IMR-90 (cell line): ENCODE results near the gene OSBPL8. TPM values are rescaled to one million over a fixed set of nuclear protein-coding genes. Genes with fewer than 3 reads are reported as not detected.

Experiments used
- ATAC-seq: fragments of 200-7000 bp; cut with Tn5 transposase; 2 replicates; pipeline ENCODE4 v1.9.1; 2020; ENCODE audit warnings: low read depth, mild to moderate bottlenecking, moderate library complexity
- Bru-seq: library from RNA; stranded (reverse); fragments of 400-500 nt; gene quantifications from one replicate; lab custom pipeline; 2021; lab: Mats Ljungman, UMichigan
- BruChase-seq, 2 experiments: library from RNA; stranded (reverse); fragments of 400-500 nt; gene quantifications; one replicate each; lab custom pipeline; 2021; lab: Mats Ljungman, UMichigan
- BruUV-seq: library from RNA; stranded (reverse); fragments of 400-500 nt; replicated peaks from 2 replicates; lab custom pipeline; 2021; lab: Mats Ljungman, UMichigan
- CTCF ChIA-PET: fragments of 300-600 bp; formaldehyde crosslinking; extraction: SDS; loops from one replicate; lab custom pipeline; 2021; ENCODE audit warnings: antibody characterized with exemption; lab: Yijun Ruan, JAX
- POLR2A ChIA-PET: fragments of 300-600 bp; sonication (Branson Sonifier 250); formaldehyde crosslinking; loops from one replicate; lab custom pipeline; 2022; ENCODE audit warnings: antibody characterized with exemption; ENCODE audit not compliant: unreplicated experiment; lab: Charles Lee
- DNase-seq: peaks from one replicate; pipeline ENCODE4 v3.0.0; 2013
- H2AFZ ChIP-seq: replicated peaks from 2 replicates; pipeline ENCODE3; 2013; ENCODE audit warnings: low read length, mild to moderate bottlenecking; ENCODE audit not compliant: poor library complexity
- H2AK5ac ChIP-seq: 2 replicates; pipeline ENCODE4 v1.6.1; 2013; ENCODE audit warnings: low read depth, low read length, inconsistent platforms
- H2AK9ac ChIP-seq: replicated peaks from 2 replicates; pipeline ENCODE3; 2013; ENCODE audit warnings: mild to moderate bottlenecking, low read depth, low read length, moderate library complexity; ENCODE audit not compliant: poor library complexity
- H2BK120ac ChIP-seq: 2 replicates; pipeline ENCODE4 v1.6.1; 2013; ENCODE audit warnings: low read depth, low read length, inconsistent platforms
- H2BK15ac ChIP-seq: 3 replicates; pipeline ENCODE4 v1.6.1; 2013; ENCODE audit warnings: low read depth, low read length, inconsistent platforms
- H2BK20ac ChIP-seq: 2 replicates; pipeline ENCODE4 v1.6.1; 2013; ENCODE audit warnings: low read depth, mild to moderate bottlenecking, inconsistent platforms, low read length, moderate library complexity
- H2BK5ac ChIP-seq: 2 replicates; pipeline ENCODE4 v1.6.1; 2013; ENCODE audit warnings: mild to moderate bottlenecking, low read depth, low read length, inconsistent platforms; ENCODE audit not compliant: poor library complexity, severe bottlenecking
- H3K14ac ChIP-seq: replicated peaks from 2 replicates; pipeline ENCODE4 v1.6.1; 2013; ENCODE audit warnings: low read depth, low read length, inconsistent platforms
- H3K18ac ChIP-seq: 2 replicates; pipeline ENCODE4 v1.6.1; 2013; ENCODE audit warnings: low read depth, low read length, control low read depth
- H3K23ac ChIP-seq: 2 replicates; pipeline ENCODE4 v1.6.1; 2013; ENCODE audit warnings: low read depth, low read length, inconsistent platforms
- H3K27ac ChIP-seq: 2 replicates; pipeline ENCODE4 v1.5.1; 2013; ENCODE audit warnings: mild to moderate bottlenecking, control low read depth, low read length; ENCODE audit not compliant: insufficient read depth
- H3K27me3 ChIP-seq: 2 replicates; pipeline ENCODE4 v1.6.1; 2013; ENCODE audit warnings: low read length; ENCODE audit not compliant: control insufficient read depth, insufficient read depth
- H3K36me3 ChIP-seq: 2 replicates; pipeline ENCODE4 v1.6.1; 2013; ENCODE audit warnings: low read length, mixed read lengths; ENCODE audit not compliant: control insufficient read depth, insufficient read depth
- H3K4ac ChIP-seq: 2 replicates; pipeline ENCODE4 v1.6.1; 2013; ENCODE audit warnings: low read depth, low read length, inconsistent platforms
- H3K4me1 ChIP-seq: 2 replicates; pipeline ENCODE4 v1.6.1; 2013; ENCODE audit warnings: low read length, mixed read lengths; ENCODE audit not compliant: control insufficient read depth, insufficient read depth
- H3K4me2 ChIP-seq: 2 replicates; pipeline ENCODE4 v1.6.1; 2013; ENCODE audit warnings: low read depth, mild to moderate bottlenecking, control low read depth, low read length, moderate library complexity
- H3K4me3 ChIP-seq: 2 replicates; pipeline ENCODE4 v1.5.1; 2013; ENCODE audit warnings: low read depth, mild to moderate bottlenecking, control low read depth, low read length, moderate library complexity; ENCODE audit not compliant: insufficient read depth
- H3K56ac ChIP-seq: 2 replicates; pipeline ENCODE4 v1.6.1; 2013; ENCODE audit warnings: low read length, inconsistent platforms; ENCODE audit not compliant: insufficient read depth; ENCODE audit errors: extremely low read depth
- H3K79me1 ChIP-seq, 2 experiments: 2 replicates each; pipeline ENCODE4 v1.6.1; 2013; ENCODE audit warnings: low read length in 2 of 2, inconsistent platforms in 1 of 2, low read depth in 1 of 2
- H3K9ac ChIP-seq: 2 replicates; pipeline ENCODE4 v1.6.1; 2013; ENCODE audit warnings: low read depth, low read length, control low read depth
- H3K9me1 ChIP-seq: 2 replicates; pipeline ENCODE4 v1.6.1; 2013; ENCODE audit warnings: low read length, inconsistent platforms; ENCODE audit not compliant: insufficient read depth
- H3K9me3 ChIP-seq: 2 replicates; pipeline ENCODE4 v1.6.1; 2013; ENCODE audit warnings: low read length; ENCODE audit not compliant: control insufficient read depth, insufficient read depth
- H4K20me1 ChIP-seq: 2 replicates; pipeline ENCODE4 v1.6.1; 2013; ENCODE audit warnings: low read length, inconsistent platforms; ENCODE audit not compliant: insufficient read depth
- H4K5ac ChIP-seq: 2 replicates; pipeline ENCODE4 v1.6.1; 2013; ENCODE audit warnings: mild to moderate bottlenecking, low read depth, low read length, control low read depth
- H4K8ac ChIP-seq, 2 experiments: 2 replicates each; pipeline ENCODE4 v1.6.1; 2013; ENCODE audit warnings: low read depth in 2 of 2, low read length in 2 of 2, control low read depth in 1 of 2, inconsistent platforms in 1 of 2
- H4K91ac ChIP-seq: 2 replicates; pipeline ENCODE4 v1.6.1; 2013; ENCODE audit warnings: low read depth, low read length, inconsistent platforms; ENCODE audit not compliant: insufficient read depth
- CEBPB ChIP-seq: IDR thresholded peaks from 2 replicates; pipeline ENCODE4 v1.6.1; 2012; ENCODE audit warnings: low read depth, low read length, improper control_type of control experiment
- CHD1 ChIP-seq: IDR thresholded peaks from 2 replicates; pipeline ENCODE4 v1.6.1; 2012; ENCODE audit warnings: low read depth, low read length, improper control_type of control experiment
- MAZ ChIP-seq: IDR thresholded peaks from 2 replicates; pipeline ENCODE4 v1.6.1; 2012; ENCODE audit warnings: low read depth, mild to moderate bottlenecking, low read length, improper control_type of control experiment, moderate library complexity, borderline replicate concordance
- POLR2A ChIP-seq: IDR thresholded peaks from 2 replicates; pipeline ENCODE4 v1.6.1; 2012; ENCODE audit warnings: mild to moderate bottlenecking, low read depth, low read length
- RAD21 ChIP-seq: IDR thresholded peaks from 2 replicates; pipeline ENCODE4 v1.6.1; 2012; ENCODE audit warnings: low read length, improper control_type of control experiment
- RCOR1 ChIP-seq: IDR thresholded peaks from 2 replicates; pipeline ENCODE4 v1.6.1; 2012; ENCODE audit warnings: mild to moderate bottlenecking, low read length, improper control_type of control experiment; ENCODE audit not compliant: insufficient replicate concordance
- RFX5 ChIP-seq: IDR thresholded peaks from 2 replicates; pipeline ENCODE4 v1.8.0; 2012; ENCODE audit warnings: low read depth, mild to moderate bottlenecking, low read length, moderate library complexity
- SMC3 ChIP-seq: fragments of 150-350 bp; IDR thresholded peaks from 2 replicates; pipeline ENCODE4 v1.6.1; 2016; ENCODE audit warnings: low read depth, mild to moderate bottlenecking, antibody characterized with exemption, low read length, moderate library complexity
- WGBS, 2 experiments: methylation state at CpG; one replicate each; pipeline versions ENCODE4 v1.1.5 to v1.1.7; 2013; ENCODE audit warnings: missing lambda C conversion rate in 2 of 2; ENCODE audit not compliant: insufficient read length in 1 of 2; ENCODE audit errors: extremely low coverage in 2 of 2; 5-methylcytosine and 5-hydroxymethylcytosine counted together
- dilution Hi-C: fragments of 300-500 bp; cut with HindIII; formaldehyde crosslinking; loops from one replicate; pipeline ENCODE4 v1.14.3; 2018; ENCODE audit warnings: low sequenced_read_pairs; ENCODE audit not compliant: unreplicated experiment
- in situ Hi-C: fragments of 300-500 bp; cut with MboI; formaldehyde crosslinking; loops from 3 replicates; pipeline ENCODE4 v1.14.3; 2019; ENCODE audit warnings: low sequenced_read_pairs, inconsistent platforms, mixed read lengths
- intact Hi-C: fragments of 100-400 bp; cut with micrococcal nuclease; formaldehyde crosslinking; loops from 2 replicates; pipeline ENCODE4 v1.10.0; 2022
- long read RNA-seq: library from polyadenylated mRNA; unstranded; transcript quantifications from one replicate; pipeline ENCODE4 v2.0.0, GENCODE V29; 2021; ENCODE audit not compliant: unreplicated experiment
- polyA plus RNA-seq, 3 experiments: library from polyadenylated mRNA; depleted of rRNA; stranded (reverse); fragments of >200 nt; gene quantifications; 2 replicates each; pipeline ENCODE4 v1.2.3, GENCODE V29; 2012; ENCODE audit warnings: low replicate concordance in 1 of 3
- total RNA-seq: library from RNA; depleted of rRNA; stranded (reverse); fragments of >200 nt; gene quantifications from 2 replicates; pipeline ENCODE4 v1.2.3, GENCODE V29; 2012; rRNA removed
- TF ChIP-seq, protein P1 (sequence below): fragments of 150-350 bp; IDR thresholded peaks from 2 replicates; pipeline ENCODE4 v1.6.1; 2016; ENCODE audit warnings: low read depth, mild to moderate bottlenecking, low read length, moderate library complexity, borderline replicate concordance
- TF ChIP-seq, protein P2 (sequence below): fragments of 150-350 bp; IDR thresholded peaks from 2 replicates; pipeline ENCODE4 v1.6.1; 2017; ENCODE audit warnings: mild to moderate bottlenecking, antibody characterized with exemption, low read length, low read depth

OSBPL8 gene, protein sequence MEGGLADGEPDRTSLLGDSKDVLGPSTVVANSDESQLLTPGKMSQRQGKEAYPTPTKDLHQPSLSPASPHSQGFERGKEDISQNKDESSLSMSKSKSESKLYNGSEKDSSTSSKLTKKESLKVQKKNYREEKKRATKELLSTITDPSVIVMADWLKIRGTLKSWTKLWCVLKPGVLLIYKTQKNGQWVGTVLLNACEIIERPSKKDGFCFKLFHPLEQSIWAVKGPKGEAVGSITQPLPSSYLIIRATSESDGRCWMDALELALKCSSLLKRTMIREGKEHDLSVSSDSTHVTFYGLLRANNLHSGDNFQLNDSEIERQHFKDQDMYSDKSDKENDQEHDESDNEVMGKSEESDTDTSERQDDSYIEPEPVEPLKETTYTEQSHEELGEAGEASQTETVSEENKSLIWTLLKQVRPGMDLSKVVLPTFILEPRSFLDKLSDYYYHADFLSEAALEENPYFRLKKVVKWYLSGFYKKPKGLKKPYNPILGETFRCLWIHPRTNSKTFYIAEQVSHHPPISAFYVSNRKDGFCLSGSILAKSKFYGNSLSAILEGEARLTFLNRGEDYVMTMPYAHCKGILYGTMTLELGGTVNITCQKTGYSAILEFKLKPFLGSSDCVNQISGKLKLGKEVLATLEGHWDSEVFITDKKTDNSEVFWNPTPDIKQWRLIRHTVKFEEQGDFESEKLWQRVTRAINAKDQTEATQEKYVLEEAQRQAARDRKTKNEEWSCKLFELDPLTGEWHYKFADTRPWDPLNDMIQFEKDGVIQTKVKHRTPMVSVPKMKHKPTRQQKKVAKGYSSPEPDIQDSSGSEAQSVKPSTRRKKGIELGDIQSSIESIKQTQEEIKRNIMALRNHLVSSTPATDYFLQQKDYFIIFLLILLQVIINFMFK
- total RNA-seq (24.2 and 48.0 TPM in 2 replicates), polyA plus RNA-seq (2012; rRNA removed) (16.3 and 17.8 TPM in 2 replicates), Bru-seq, nascent RNA (percentile 87 among the genes with signal in this experiment), BruChase-seq, experiment 1, labeled RNA remaining after a 6-hour chase (percentile 80 among the genes with signal in this experiment), BruChase-seq, experiment 2, labeled RNA remaining after a 2-hour chase (percentile 82 among the genes with signal in this experiment)
- polyA plus RNA-seq (2012; cell fraction: cytosol; rRNA removed), result 17.3 and 24.6 TPM in 2 replicates
- 14.6 and 33.3 TPM in 2 replicates for polyA plus RNA-seq (2012; cell fraction: nucleus; rRNA removed; ENCODE audit: low replicate concordance)
- long read RNA-seq, full-length matches to known transcripts, result 13 of 52 reads
- long read RNA-seq, partial matches to known transcripts, result 22 of 52 reads
- long read RNA-seq, other reads (novel, unspliced or antisense), result 17 of 52 reads

DNA sequence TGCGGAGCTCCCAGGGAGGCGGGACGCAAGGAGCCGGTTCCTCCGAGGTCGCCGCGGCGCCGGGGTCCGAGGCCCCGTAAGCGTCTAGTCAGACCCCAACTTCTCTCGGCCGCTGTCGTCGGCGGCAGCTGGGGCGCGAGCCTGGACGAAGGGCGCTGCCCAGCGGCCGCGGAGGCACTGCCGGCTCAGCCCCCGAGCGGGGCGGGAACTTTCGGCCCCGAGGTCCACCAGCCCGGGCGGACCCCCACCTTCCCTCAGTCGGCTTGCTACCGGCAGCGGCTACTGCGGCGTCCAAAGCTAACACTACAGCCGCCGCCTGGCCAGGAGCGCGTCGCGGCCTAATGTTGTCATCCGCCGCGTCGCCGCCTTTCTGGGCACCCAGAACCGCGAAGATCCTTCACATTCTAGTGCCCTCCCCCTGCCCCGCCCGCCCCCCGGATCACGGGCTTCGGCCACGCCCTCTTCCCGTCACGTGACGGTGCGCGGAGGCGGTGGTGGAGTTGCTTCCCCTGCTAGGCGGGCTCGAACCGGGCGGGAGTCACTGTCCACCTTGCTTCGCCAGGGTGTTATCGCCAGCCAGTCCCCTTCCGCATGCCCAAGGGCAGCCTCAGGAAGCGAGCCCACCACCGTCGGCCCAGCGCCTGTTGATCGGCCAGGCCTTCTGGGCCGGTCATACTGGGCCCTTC is at the start of gene OSBPL8:
Gene OSBPL8, minus strand, starts transcription at position 372 of the 686 bp plus-strand sequence. CDS start 72,220 bp downstream, outside the sequence.
- peak within 1 kb of the TSS; percentile 84; the same call in 2 of the 3 replicates for H2BK15ac ChIP-seq
- in situ Hi-C loops, result no loop called here
- H4K91ac ChIP-seq, result peak within 1 kb of the TSS; percentile 89
- no peaks in the 10 kb centered on the region for H3K36me3 ChIP-seq
- H3K14ac ChIP-seq, result peak within 1 kb of the TSS; percentile 97
- peak within 1 kb of the TSS; percentile 99 for H2AFZ ChIP-seq
- ATAC-seq, result peak; percentile 92
- peak within 1 kb of the TSS; percentile 78 for H2AK5ac ChIP-seq
- H2BK120ac ChIP-seq, result peak within 1 kb of the TSS; percentile 94
- ChIA-PET CTCF (interaction anchor here (1.2 kb wide), 1 partner anchor 26 kb away, joined by 4 read pairs; no protein-coding TSS in a partner anchor), POLR2A (interaction anchor here (0.6 kb wide), 1 partner anchor 556 kb away, joined by 3 read pairs; no protein-coding TSS in a partner anchor)
- peak within 1 kb of the TSS; percentile 90 for H3K18ac ChIP-seq
- peak; percentile 85 for DNase-seq
- H3K4ac ChIP-seq, result peak within 1 kb of the TSS; percentile 98
- peak within 1 kb of the TSS; percentile 89 for H3K27ac ChIP-seq
- intact Hi-C loops, result loop anchor here (5.0 to 10.0 kb wide), 2 partner anchors 87 to 165 kb away; no protein-coding TSS in a partner anchor
- peaks cover 10 to 28% of the 10 kb centered on the region in 2 experiments; a peak in 3 of 4 replicates for H3K79me1 ChIP-seq
- dilution Hi-C loops, result no loop called here
- no peaks in the 10 kb centered on the region for H3K27me3 ChIP-seq
- no peaks in the 10 kb centered on the region for H4K20me1 ChIP-seq
- H3K56ac ChIP-seq, result peak within 1 kb of the TSS; percentile 67
- no peaks in the 10 kb centered on the region for H3K9me1 ChIP-seq
- H3K9me3 ChIP-seq, result no peaks in the 10 kb centered on the region
- H3K4me1 ChIP-seq, result no peaks in the 10 kb centered on the region
- peak within 1 kb of the TSS; percentile 89 to 91 for H4K8ac ChIP-seq
- BruUV-seq, result no TSS peak
- peak within 1 kb of the TSS; percentile 95 for H3K4me2 ChIP-seq
- peak within 1 kb of the TSS; percentile 87 for H2AK9ac ChIP-seq
- peak within 1 kb of the TSS; percentile 99 for H4K5ac ChIP-seq
- H3K4me3 ChIP-seq, result peak within 1 kb of the TSS; percentile 91
- H2BK20ac ChIP-seq, result peak within 1 kb of the TSS; percentile 68
- H3K9ac ChIP-seq, result peak within 1 kb of the TSS; percentile 88
- peak within 1 kb of the TSS; percentile 96 for H3K23ac ChIP-seq
- peak within 1 kb of the TSS; percentile 93 for H2BK5ac ChIP-seq
- WGBS, 2 experiments, result 0% methylated on average over 26 of the region's 76 CpGs; no CpG with 5 or more reads in 1 of the 2 experiments
- TF ChIP-seq SMC3 (no peak), RAD21 (peak; percentile 36; the same call in 1 of the 2 replicates), MAZ (0 out of 2 replicates have a peak, but pooled peaks have one; percentile 19), CEBPB (no peak), CHD1 (no peak), RCOR1 (no peak), RFX5 (no peak), POLR2A (peak; percentile 82)
- TF ChIP-seq, protein P1, sequence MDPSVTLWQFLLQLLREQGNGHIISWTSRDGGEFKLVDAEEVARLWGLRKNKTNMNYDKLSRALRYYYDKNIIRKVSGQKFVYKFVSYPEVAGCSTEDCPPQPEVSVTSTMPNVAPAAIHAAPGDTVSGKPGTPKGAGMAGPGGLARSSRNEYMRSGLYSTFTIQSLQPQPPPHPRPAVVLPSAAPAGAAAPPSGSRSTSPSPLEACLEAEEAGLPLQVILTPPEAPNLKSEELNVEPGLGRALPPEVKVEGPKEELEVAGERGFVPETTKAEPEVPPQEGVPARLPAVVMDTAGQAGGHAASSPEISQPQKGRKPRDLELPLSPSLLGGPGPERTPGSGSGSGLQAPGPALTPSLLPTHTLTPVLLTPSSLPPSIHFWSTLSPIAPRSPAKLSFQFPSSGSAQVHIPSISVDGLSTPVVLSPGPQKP, result no peak
- TF ChIP-seq, protein P2, sequence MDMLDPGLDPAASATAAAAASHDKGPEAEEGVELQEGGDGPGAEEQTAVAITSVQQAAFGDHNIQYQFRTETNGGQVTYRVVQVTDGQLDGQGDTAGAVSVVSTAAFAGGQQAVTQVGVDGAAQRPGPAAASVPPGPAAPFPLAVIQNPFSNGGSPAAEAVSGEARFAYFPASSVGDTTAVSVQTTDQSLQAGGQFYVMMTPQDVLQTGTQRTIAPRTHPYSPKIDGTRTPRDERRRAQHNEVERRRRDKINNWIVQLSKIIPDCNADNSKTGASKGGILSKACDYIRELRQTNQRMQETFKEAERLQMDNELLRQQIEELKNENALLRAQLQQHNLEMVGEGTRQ, result peak; percentile 98
